Endothelial cell of umbilical vein (primary cell): ENCODE measurements around the gene LGALS7.
"Not testable (repeated sequence)": the region's sequence is repeated elsewhere in the genome, so short reads cannot be mapped to it uniquely, and the experiment has no call there.

ENCODE experiments used
- CTCF ChIP-seq, 2 donors: IDR thresholded peaks; 1 replicate in 1 of 2; 2 replicates in 1 of 2; pipeline ENCODE4 v1.5.1; 2011; ENCODE audit warnings: low read length in 2 of 2, mild to moderate bottlenecking in 2 of 2, moderate library complexity in 2 of 2, control low read depth in 1 of 2, inconsistent platforms in 1 of 2, low read depth in 1 of 2; ENCODE audit not compliant: insufficient read depth in 1 of 2; ENCODE audit errors: extremely low read depth in 1 of 2
- EZH2 ChIP-seq: IDR thresholded peaks from 2 replicates; pipeline ENCODE4 v1.6.1; 2012; ENCODE audit warnings: borderline replicate concordance, low read depth, mild to moderate bottlenecking, moderate library complexity, low read length, inconsistent platforms; ENCODE audit not compliant: severe bottlenecking
- JUN ChIP-seq: IDR thresholded peaks from 2 replicates; pipeline ENCODE4 v1.6.1; 2011; ENCODE audit warnings: borderline replicate concordance, low read depth; ENCODE audit not compliant: insufficient read length, insufficient read depth
- MAX ChIP-seq: IDR thresholded peaks from 2 replicates; pipeline ENCODE4 v1.6.1; 2011; ENCODE audit not compliant: insufficient read depth, insufficient read length
- MYC ChIP-seq: IDR thresholded peaks from one replicate; pipeline ENCODE4 v1.6.1; 2011; ENCODE audit warnings: mild to moderate bottlenecking, low read depth, low read length
- POLR2A ChIP-seq: IDR thresholded peaks from 2 replicates; pipeline ENCODE4 v1.6.1; 2012; ENCODE audit warnings: low read depth, mild to moderate bottlenecking, control low read depth, low read length
- POLR2AphosphoS5 ChIP-seq: IDR thresholded peaks from 2 replicates; pipeline ENCODE4 v1.6.1; 2012; ENCODE audit warnings: low read depth, mild to moderate bottlenecking, control low read depth, low read length, moderate library complexity; ENCODE audit not compliant: insufficient read depth

GRCh38 chr19:38813932-38814331 is 40.6 kb upstream of the LGALS7 start:
- TF ChIP-seq CTCF (IDR thresholded peaks at IDR 0.05; ENCODE audit: extremely low read depth in 1 of 2, insufficient read depth in 1 of 2, low read depth in 1 of 2, low read length in 2 of 2); POLR2AphosphoS5; POLR2A; MYC; EZH2; JUN; MAX: not testable (repeated sequence)
